ENCODE data around the gene P4HTM.

Gene P4HTM

GRCh38 chr3:49005303-49005680 is 15.3 kb downstream of the P4HTM start:
- Histone ChIP-seq H2AFZ (ENCODE audit: low read length) (no peak overlapping the region), H3K36me3 (ENCODE audit: insufficient read depth, low read length) (no peaks in the 10 kb centered on the region), H3K9me3 (ENCODE audit: insufficient read depth, low read depth, low read length) (no peaks in the 10 kb centered on the region), H3K27me3 (ENCODE audit: insufficient read depth, low read length, poor library complexity, severe bottlenecking) (no peaks in the 10 kb centered on the region), H3K4me2 (ENCODE audit: low read depth, low read length, poor library complexity, severe bottlenecking) (no peak overlapping the region), H4K20me1 (ENCODE audit: insufficient read depth, low read length, poor library complexity, severe bottlenecking) (peaks cover 21% of the 10 kb centered on the region), H3K9me2 (replicated peaks; ENCODE audit: low read depth, low read length) (no peaks in the 10 kb centered on the region), H3K9ac (ENCODE audit: low read depth, low read length, poor library complexity, severe bottlenecking) (no peak overlapping the region), H3K79me2 (ENCODE audit: insufficient read depth, low read length) (peaks cover 38% of the 10 kb centered on the region), H3F3A (ENCODE audit: low read depth) (no peaks in the 10 kb centered on the region), H3K4me3 (ENCODE audit: low read length, poor library complexity, severe bottlenecking) (no peak overlapping the region), H3K4me1 (ENCODE audit: insufficient read depth, low read length, poor library complexity, severe bottlenecking) (peaks cover 14% of the 10 kb centered on the region)
- no peak for TF ChIP-seq CTCF (conservative IDR thresholded peaks at IDR 0.05; ENCODE audit: low read length)
- no peak for TF ChIP-seq EZH2phosphoT487 (IDR thresholded peaks at IDR 0.05; ENCODE audit: borderline replicate concordance)

- no peaks in the 10 kb centered on the region for H3K36me3 ChIP-seq (ENCODE audit: insufficient read depth, low read length)
- H3K4me3 ChIP-seq (ENCODE audit: low read length, poor library complexity, severe bottlenecking): peak overlapping the region; percentile 86
- peaks cover 45% of the 10 kb centered on the region for H3K79me2 ChIP-seq (ENCODE audit: insufficient read depth, low read length)
- TF ChIP-seq CTCF (conservative IDR thresholded peaks at IDR 0.05; ENCODE audit: low read length) (no peak), EZH2phosphoT487 (IDR thresholded peaks at IDR 0.05; ENCODE audit: borderline replicate concordance) (no peak)
- H3K9me3 ChIP-seq (ENCODE audit: insufficient read depth, low read depth, low read length): no peaks in the 10 kb centered on the region
- H3K27me3 ChIP-seq (ENCODE audit: insufficient read depth, low read length, poor library complexity, severe bottlenecking): no peaks in the 10 kb centered on the region
- peaks cover 14% of the 10 kb centered on the region for H3K4me1 ChIP-seq (ENCODE audit: insufficient read depth, low read length, poor library complexity, severe bottlenecking)
- H3F3A ChIP-seq (ENCODE audit: low read depth): no peaks in the 10 kb centered on the region
- H2AFZ ChIP-seq (ENCODE audit: low read length): no peak overlapping the region
- peak overlapping the region; percentile 82 for H3K4me2 ChIP-seq (ENCODE audit: low read depth, low read length, poor library complexity, severe bottlenecking)
- H3K9me2 ChIP-seq (replicated peaks; ENCODE audit: low read depth, low read length): no peaks in the 10 kb centered on the region
- H3K9ac ChIP-seq (ENCODE audit: low read depth, low read length, poor library complexity, severe bottlenecking): peak overlapping the region; percentile 100
- peaks cover 22% of the 10 kb centered on the region for H4K20me1 ChIP-seq (ENCODE audit: insufficient read depth, low read length, poor library complexity, severe bottlenecking)
These were observed 16.0 kb downstream of the P4HTM start for GRCh38 chr3:49005998-49006397.

GRCh38 chr3:49006408-49007067 is 16.5 kb downstream of the P4HTM start:
- peak overlapping the region; percentile 100 for H3K9ac ChIP-seq (ENCODE audit: low read depth, low read length, poor library complexity, severe bottlenecking)
- H3F3A ChIP-seq (ENCODE audit: low read depth): no peaks in the 10 kb centered on the region
- H3K4me3 ChIP-seq (ENCODE audit: low read length, poor library complexity, severe bottlenecking): peak overlapping the region; percentile 86
- H3K79me2 ChIP-seq (ENCODE audit: insufficient read depth, low read length): peaks cover 50% of the 10 kb centered on the region
- H3K27me3 ChIP-seq (ENCODE audit: insufficient read depth, low read length, poor library complexity, severe bottlenecking): no peaks in the 10 kb centered on the region
- peaks cover 14% of the 10 kb centered on the region for H3K4me1 ChIP-seq (ENCODE audit: insufficient read depth, low read length, poor library complexity, severe bottlenecking)
- H3K9me2 ChIP-seq (replicated peaks; ENCODE audit: low read depth, low read length): no peaks in the 10 kb centered on the region
- peaks cover 26% of the 10 kb centered on the region for H4K20me1 ChIP-seq (ENCODE audit: insufficient read depth, low read length, poor library complexity, severe bottlenecking)
- TF ChIP-seq EZH2phosphoT487 (IDR thresholded peaks at IDR 0.05; ENCODE audit: borderline replicate concordance) (no peak), CTCF (conservative IDR thresholded peaks at IDR 0.05; ENCODE audit: low read length) (no peak)
- peaks cover 2% of the 10 kb centered on the region; the same call in 1 of the 2 replicates for H3K36me3 ChIP-seq (ENCODE audit: insufficient read depth, low read length)
- H2AFZ ChIP-seq (ENCODE audit: low read length): peak overlapping the region; percentile 51; the same call in 1 of the 2 replicates
- H3K4me2 ChIP-seq (ENCODE audit: low read depth, low read length, poor library complexity, severe bottlenecking): peak overlapping the region; percentile 82
- H3K9me3 ChIP-seq (ENCODE audit: insufficient read depth, low read depth, low read length): no peaks in the 10 kb centered on the region
